Keratinocyte (primary cell): Measurements from ENCODE around the gene PCDHB11. TPM values are rescaled to one million over a fixed set of nuclear protein-coding genes. Genes with fewer than 3 reads are reported as not detected.
"Not testable (repeated sequence)": the region's sequence is repeated elsewhere in the genome, so short reads cannot be mapped to it uniquely, and the experiment has no call there.

Source experiments
- DNase-seq: peaks from one replicate; pipeline ENCODE4 v3.0.0-alpha.2; 2011; ENCODE audit warnings: low read depth, missing footprints, low spot score
- FAIRE-seq: peaks from 2 replicates; lab custom pipeline; 2011; peaks lifted over from hg19 to GRCh38; lab: Jason Lieb, UNC
- H2AFZ ChIP-seq: 2 replicates; pipeline ENCODE4 v1.6.0; 2012; ENCODE audit warnings: low read length, control low read depth, inconsistent platforms; ENCODE audit not compliant: control insufficient read depth
- H3K27ac ChIP-seq: 2 replicates; pipeline ENCODE4 v1.5.1; 2011; ENCODE audit warnings: low read length; ENCODE audit not compliant: control insufficient read depth, insufficient read depth
- H3K27me3 ChIP-seq: 3 replicates; pipeline ENCODE4 v1.6.0; 2011; ENCODE audit warnings: low read length; ENCODE audit not compliant: control insufficient read depth, insufficient read depth; ENCODE audit errors: extremely low read depth
- H3K36me3 ChIP-seq, 2 experiments: 2 replicates in 1 of 2; 3 replicates in 1 of 2; pipeline ENCODE4 v1.5.1; 2011; ENCODE audit warnings: low read length in 2 of 2, mild to moderate bottlenecking in 1 of 2; ENCODE audit not compliant: control insufficient read depth in 2 of 2, insufficient read depth in 2 of 2; ENCODE audit errors: extremely low read depth in 1 of 2
- H3K4me1 ChIP-seq: 3 replicates; pipeline ENCODE4 v1.5.1; 2011; ENCODE audit warnings: low read length; ENCODE audit not compliant: control insufficient read depth, insufficient read depth; ENCODE audit errors: extremely low read depth
- H3K4me2 ChIP-seq: 3 replicates; pipeline ENCODE4 v1.6.0; 2011; ENCODE audit warnings: low read depth, low read length; ENCODE audit not compliant: control insufficient read depth, insufficient read depth; ENCODE audit errors: extremely low read depth
- H3K4me3 ChIP-seq, 3 experiments: fragments of 200-600 bp in 1 of 3; sonication (generic) in 1 of 3; 2 replicates in 2 of 3; 3 replicates in 1 of 3; pipeline ENCODE4 v1.5.1; 2011 to 2016; ENCODE audit warnings: low read length in 3 of 3, mild to moderate bottlenecking in 3 of 3, control low read depth in 2 of 3, inconsistent platforms in 1 of 3, low read depth in 1 of 3, mixed read lengths in 1 of 3, mixed run types in 1 of 3, moderate library complexity in 1 of 3; ENCODE audit not compliant: control insufficient read depth in 2 of 3, insufficient read depth in 2 of 3; ENCODE audit errors: extremely low read depth in 1 of 3
- H3K79me2 ChIP-seq: 2 replicates; pipeline ENCODE4 v1.6.0; 2012; ENCODE audit warnings: low read length; ENCODE audit not compliant: control insufficient read depth, insufficient read depth
- H3K9ac ChIP-seq: 3 replicates; pipeline ENCODE4 v1.6.0; 2011; ENCODE audit warnings: low read length; ENCODE audit not compliant: control insufficient read depth, insufficient read depth; ENCODE audit errors: extremely low read depth
- H3K9me1 ChIP-seq: 3 replicates; pipeline ENCODE4 v1.6.0; 2011; ENCODE audit warnings: low read length; ENCODE audit not compliant: control insufficient read depth, insufficient read depth; ENCODE audit errors: extremely low read depth
- H3K9me3 ChIP-seq: 2 replicates; pipeline ENCODE4 v1.5.1; 2012; ENCODE audit warnings: low read depth, low read length; ENCODE audit not compliant: control insufficient read depth
- H4K20me1 ChIP-seq: 3 replicates; pipeline ENCODE4 v1.6.0; 2011; ENCODE audit warnings: low read length; ENCODE audit not compliant: control insufficient read depth, insufficient read depth; ENCODE audit errors: extremely low read depth
- EZH2 ChIP-seq: IDR thresholded peaks from one replicate; pipeline ENCODE4 v1.6.1; 2012; ENCODE audit warnings: inconsistent platforms, mild to moderate bottlenecking, low read length, moderate library complexity
- dilution Hi-C: fragments of 300-500 bp; cut with MboI; formaldehyde crosslinking; loops from one replicate; pipeline ENCODE4 v1.7.0; 2020; ENCODE audit warnings: low sequenced_read_pairs; ENCODE audit not compliant: extremely low pct_ligation_motif_present
- polyA plus RNA-seq, 5 experiments: library from polyadenylated mRNA; depleted of rRNA in 3 of 5; stranded (reverse) in 3 of 5; stranded (forward) in 1 of 5; unstranded in 1 of 5; fragments of >200 nt; gene quantifications; 1 replicate in 1 of 5; 2 replicates in 3 of 5; 3 replicates in 1 of 5; pipeline versions ENCODE4 v1.2.1 to v1.2.3, GENCODE V29; 2011 to 2012; ENCODE audit warnings: missing spikeins in 2 of 5, low read depth in 1 of 5, low replicate concordance in 1 of 5
- TF ChIP-seq, protein P1 (sequence below), 3 experiments: IDR thresholded peaks in 1 of 3; conservative IDR thresholded peaks in 1 of 3; optimal IDR thresholded peaks in 1 of 3; 2 replicates in 2 of 3; 3 replicates in 1 of 3; pipeline versions ENCODE3 to v1.5.1; 2011; ENCODE audit warnings: low read length in 3 of 3, mild to moderate bottlenecking in 3 of 3, moderate library complexity in 2 of 3, control low read depth in 1 of 3, inconsistent platforms in 1 of 3; ENCODE audit not compliant: insufficient read depth in 2 of 3; ENCODE audit errors: extremely low read depth in 1 of 3

PCDHB11 gene
- polyA plus RNA-seq, 1 donor (not counting 4 experiments of a cell fraction or from before 2014, with no cell fraction given) = not detected

DNA sequence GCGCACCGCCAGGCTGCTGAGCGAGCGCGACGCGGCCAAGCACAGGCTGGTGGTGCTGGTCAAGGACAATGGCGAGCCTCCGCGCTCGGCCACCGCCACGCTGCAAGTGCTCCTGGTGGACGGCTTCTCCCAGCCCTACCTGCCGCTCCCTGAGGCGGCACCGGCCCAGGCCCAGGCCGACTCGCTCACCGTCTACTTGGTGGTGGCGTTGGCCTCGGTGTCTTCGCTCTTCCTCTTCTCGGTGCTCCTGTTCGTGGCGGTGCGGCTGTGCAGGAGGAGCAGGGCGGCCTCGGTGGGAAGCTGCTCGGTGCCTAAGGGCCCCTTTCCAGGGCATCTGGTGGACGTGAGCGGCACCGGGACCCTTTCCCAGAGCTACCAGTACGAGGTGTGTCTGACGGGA, 2.2 kb downstream of the PCDHB11 start:
- H3K4me2 ChIP-seq, H3K9me3 ChIP-seq, H3K36me3 ChIP-seq, H3K9ac ChIP-seq, H3K4me3 ChIP-seq, H3K9me1 ChIP-seq, dilution Hi-C loops, DNase-seq, H2AFZ ChIP-seq, H3K27ac ChIP-seq, FAIRE-seq, H3K4me1 ChIP-seq, H3K27me3 ChIP-seq, H4K20me1 ChIP-seq, H3K79me2 ChIP-seq: not testable (repeated sequence)

DNA sequence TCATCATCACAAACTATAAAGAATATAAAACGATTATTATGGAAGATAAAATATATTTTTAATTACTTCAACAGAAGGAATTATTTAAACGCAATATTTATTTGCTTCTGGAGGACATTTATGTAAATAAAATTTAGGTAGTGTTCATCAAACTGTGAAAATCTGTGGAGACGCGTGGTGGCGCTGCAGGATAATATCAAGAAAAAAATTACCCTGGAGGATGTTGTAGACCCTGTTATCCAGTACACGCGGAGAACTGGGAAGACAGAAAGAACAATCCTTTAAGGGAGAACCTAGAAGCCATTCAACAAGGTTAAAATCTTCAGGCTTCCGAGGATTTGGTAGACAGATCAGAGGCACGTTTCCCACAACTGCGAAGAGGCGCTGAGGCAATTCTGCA, 9.1 kb downstream of the PCDHB11 start, which contains the start of gene PCDHB12:
PCDHB12 (plus strand) TSS at position 242 of the 400 bp plus-strand sequence. CDS start 189 bp downstream, outside the sequence.
- Histone ChIP-seq H3K9ac (no peak within 1 kb of the TSS), H2AFZ (no peak within 1 kb of the TSS), H4K20me1 (no peaks in the 10 kb centered on the region), H3K9me1 (no peaks in the 10 kb centered on the region), H3K27me3 (no peaks in the 10 kb centered on the region), H3K9me3 (peaks cover 2% of the 10 kb centered on the region), H3K36me3 (no peaks in the 10 kb centered on the region), H3K27ac (no peak within 1 kb of the TSS), H3K4me2 (no peak within 1 kb of the TSS), H3K79me2 (no peaks in the 10 kb centered on the region), H3K4me3 (no peak within 1 kb of the TSS), H3K4me1 (no peaks in the 10 kb centered on the region)
- dilution Hi-C loops = no loop called here
- DNase-seq = no peak
- no peak for FAIRE-seq
- TF ChIP-seq EZH2 = no peak
- TF ChIP-seq, protein P1, sequence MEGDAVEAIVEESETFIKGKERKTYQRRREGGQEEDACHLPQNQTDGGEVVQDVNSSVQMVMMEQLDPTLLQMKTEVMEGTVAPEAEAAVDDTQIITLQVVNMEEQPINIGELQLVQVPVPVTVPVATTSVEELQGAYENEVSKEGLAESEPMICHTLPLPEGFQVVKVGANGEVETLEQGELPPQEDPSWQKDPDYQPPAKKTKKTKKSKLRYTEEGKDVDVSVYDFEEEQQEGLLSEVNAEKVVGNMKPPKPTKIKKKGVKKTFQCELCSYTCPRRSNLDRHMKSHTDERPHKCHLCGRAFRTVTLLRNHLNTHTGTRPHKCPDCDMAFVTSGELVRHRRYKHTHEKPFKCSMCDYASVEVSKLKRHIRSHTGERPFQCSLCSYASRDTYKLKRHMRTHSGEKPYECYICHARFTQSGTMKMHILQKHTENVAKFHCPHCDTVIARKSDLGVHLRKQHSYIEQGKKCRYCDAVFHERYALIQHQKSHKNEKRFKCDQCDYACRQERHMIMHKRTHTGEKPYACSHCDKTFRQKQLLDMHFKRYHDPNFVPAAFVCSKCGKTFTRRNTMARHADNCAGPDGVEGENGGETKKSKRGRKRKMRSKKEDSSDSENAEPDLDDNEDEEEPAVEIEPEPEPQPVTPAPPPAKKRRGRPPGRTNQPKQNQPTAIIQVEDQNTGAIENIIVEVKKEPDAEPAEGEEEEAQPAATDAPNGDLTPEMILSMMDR (optimal IDR thresholded peaks at IDR 0.05 in 1 of 3, IDR thresholded peaks at IDR 0.05 in 1 of 3, conservative IDR thresholded peaks at IDR 0.05 in 1 of 3; ENCODE audit: extremely low read depth in 1 of 3, insufficient read depth in 2 of 3, low read length in 3 of 3) = no peak

DNA sequence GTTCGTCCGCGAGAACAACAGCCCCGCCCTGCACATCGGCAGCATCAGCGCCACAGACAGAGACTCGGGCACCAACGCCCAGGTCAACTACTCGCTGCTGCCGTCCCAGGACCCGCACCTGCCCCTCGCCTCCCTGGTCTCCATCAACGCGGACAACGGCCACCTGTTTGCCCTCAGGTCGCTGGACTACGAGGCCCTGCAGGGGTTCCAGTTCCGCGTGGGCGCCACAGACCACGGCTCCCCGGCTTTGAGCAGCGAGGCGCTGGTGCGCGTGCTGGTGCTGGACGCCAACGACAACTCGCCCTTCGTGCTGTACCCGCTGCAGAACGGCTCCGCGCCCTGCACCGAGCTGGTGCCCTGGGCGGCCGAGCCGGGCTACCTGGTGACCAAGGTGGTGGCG, 10.9 kb downstream of the PCDHB11 start:
- FAIRE-seq, H2AFZ ChIP-seq, H3K4me3 ChIP-seq, H3K79me2 ChIP-seq, H3K9me1 ChIP-seq, H4K20me1 ChIP-seq, dilution Hi-C loops, H3K4me2 ChIP-seq, DNase-seq, H3K27ac ChIP-seq, H3K4me1 ChIP-seq, H3K27me3 ChIP-seq, H3K9ac ChIP-seq, H3K36me3 ChIP-seq, H3K9me3 ChIP-seq: not testable (repeated sequence)

DNA sequence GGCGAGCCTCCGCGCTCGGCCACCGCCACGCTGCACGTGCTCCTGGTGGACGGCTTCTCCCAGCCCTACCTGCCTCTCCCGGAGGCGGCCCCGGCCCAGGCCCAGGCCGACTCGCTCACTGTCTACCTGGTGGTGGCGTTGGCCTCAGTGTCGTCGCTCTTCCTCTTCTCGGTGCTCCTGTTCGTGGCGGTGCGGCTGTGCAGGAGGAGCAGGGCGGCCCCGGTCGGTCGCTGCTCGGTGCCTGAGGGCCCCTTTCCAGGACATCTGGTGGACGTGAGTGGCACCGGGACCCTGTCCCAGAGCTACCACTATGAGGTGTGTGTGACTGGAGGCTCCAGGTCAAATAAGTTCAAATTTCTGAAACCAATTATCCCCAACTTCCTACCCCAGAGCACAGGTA, 11.4 kb downstream of the PCDHB11 start:
- H3K4me3 ChIP-seq, H3K79me2 ChIP-seq, H3K9me3 ChIP-seq, H4K20me1 ChIP-seq, dilution Hi-C loops, H2AFZ ChIP-seq, DNase-seq, H3K9me1 ChIP-seq, FAIRE-seq, H3K36me3 ChIP-seq, H3K9ac ChIP-seq, H3K27ac ChIP-seq, H3K4me1 ChIP-seq, H3K27me3 ChIP-seq, H3K4me2 ChIP-seq: not testable (repeated sequence)
